Measurements from ENCODE around the gene SUPT16H. TPM values are rescaled to one million over a fixed set of nuclear protein-coding genes. Genes with fewer than 3 reads are reported as not detected.
"Not testable (repeated sequence)": the region's sequence is repeated elsewhere in the genome, so short reads cannot be mapped to it uniquely, and the experiment has no call there.

The SUPT16H gene
- total and polyA plus RNA-seq, 11 donors: 19.5 to 42.3 (median 29.6) TPM

DNA sequence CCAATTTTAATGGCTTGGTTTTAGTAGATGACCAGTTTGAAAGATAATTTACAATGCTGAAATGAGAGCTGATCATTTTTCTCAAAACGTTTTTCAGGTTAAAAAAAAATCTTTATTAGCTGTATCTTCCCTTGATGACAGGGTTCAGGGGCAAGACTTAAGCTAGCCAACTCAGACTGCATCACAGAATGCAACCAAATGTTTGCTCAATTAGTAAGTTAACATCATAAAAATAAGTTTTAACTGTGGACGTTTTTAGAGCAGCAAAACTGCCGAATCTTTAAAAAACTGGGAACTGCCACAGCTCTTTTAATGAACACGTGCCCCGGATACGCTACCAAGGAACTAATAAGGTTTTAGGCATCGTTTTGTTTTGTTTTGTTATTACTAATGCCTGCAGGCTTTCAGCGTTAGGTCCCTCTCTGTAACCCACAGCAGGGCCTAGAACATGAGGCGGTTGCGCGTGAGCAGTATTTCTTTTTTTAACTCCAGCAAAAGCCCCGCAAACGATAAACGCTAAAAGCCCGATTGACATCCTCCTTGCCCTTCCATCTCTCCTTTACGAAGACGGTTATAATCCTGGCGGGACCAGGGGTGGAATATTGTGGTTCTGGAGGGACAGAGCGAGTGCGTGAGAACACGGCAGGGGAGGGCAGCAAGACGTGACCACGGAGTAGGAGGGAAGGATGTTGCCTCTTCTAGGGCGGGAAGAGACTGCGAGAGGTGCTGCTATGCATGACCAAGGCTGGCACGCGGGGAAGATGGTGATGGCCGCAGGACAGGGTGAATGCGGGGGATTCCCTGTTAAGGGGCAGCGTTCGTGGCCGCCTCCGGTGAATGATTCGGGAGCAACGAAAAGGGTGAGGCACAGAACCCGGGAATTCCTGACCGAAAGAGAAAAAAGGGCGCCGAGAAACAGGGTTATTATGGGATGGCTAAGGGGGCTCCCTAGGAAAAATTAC is 652 bp downstream of the SUPT16H start:
- Histone ChIP-seq H3K27ac (peak overlapping the region; percentile 29 to 97 (median 90)), H3K4me1 (peaks cover 0 to 51% (median 29%) of the 10 kb centered on the region in 12 donors), H3K4me3 (peak overlapping the region; percentile 63 to 97 (median 71)), H3K27me3 (no peaks in the 10 kb centered on the region), H3K36me3 (peaks cover 0 to 39% (median 24%) of the 10 kb centered on the region in 9 donors), H3K9me3 (no peaks in the 10 kb centered on the region)
- TF ChIP-seq POLR2A (IDR thresholded peaks at IDR 0.05): no peak
- TF ChIP-seq, protein P1, sequence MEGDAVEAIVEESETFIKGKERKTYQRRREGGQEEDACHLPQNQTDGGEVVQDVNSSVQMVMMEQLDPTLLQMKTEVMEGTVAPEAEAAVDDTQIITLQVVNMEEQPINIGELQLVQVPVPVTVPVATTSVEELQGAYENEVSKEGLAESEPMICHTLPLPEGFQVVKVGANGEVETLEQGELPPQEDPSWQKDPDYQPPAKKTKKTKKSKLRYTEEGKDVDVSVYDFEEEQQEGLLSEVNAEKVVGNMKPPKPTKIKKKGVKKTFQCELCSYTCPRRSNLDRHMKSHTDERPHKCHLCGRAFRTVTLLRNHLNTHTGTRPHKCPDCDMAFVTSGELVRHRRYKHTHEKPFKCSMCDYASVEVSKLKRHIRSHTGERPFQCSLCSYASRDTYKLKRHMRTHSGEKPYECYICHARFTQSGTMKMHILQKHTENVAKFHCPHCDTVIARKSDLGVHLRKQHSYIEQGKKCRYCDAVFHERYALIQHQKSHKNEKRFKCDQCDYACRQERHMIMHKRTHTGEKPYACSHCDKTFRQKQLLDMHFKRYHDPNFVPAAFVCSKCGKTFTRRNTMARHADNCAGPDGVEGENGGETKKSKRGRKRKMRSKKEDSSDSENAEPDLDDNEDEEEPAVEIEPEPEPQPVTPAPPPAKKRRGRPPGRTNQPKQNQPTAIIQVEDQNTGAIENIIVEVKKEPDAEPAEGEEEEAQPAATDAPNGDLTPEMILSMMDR (IDR thresholded peaks at IDR 0.05): no peak
- intact Hi-C loops (cut with DNase I): loop anchor here in 9 of 10 donors (2.0 to 10.0 kb wide), 9 partner anchors 94 to 698 kb away; partner anchors contain the start of genes HNRNPC (in 4 of the 9), ANG (in 1 of the 9), METTL3 (in 1 of the 9) and RAB2B (in 1 of the 9)
- WGBS, 4 donors: 0 to 1% (median 1%) methylated on average over 39 of the region's 39 CpGs
- ATAC-seq (peak; percentile 11 to 46 (median 40)), DNase-seq (peak in 4 of 5 donors; percentile 24 to 41 (median 40))

DNA sequence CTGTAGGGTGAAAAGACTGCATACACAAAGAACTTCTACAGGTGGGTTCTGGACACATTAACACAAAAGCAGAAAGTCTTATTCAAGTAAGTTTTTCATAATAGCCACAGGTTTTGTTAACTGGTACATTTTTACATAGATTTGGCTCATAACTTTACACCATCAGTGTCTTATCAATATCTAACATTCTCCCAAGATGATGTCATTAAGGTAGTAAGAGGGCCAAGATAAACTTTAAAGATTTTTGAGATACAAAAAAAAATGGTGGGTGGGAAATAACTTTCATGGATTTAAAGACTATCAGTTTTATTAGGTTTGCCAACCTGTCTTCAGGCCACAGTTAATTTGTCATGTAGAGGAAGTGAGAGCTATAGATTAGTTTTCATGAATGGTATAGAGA is 1.7 kb downstream of the SUPT16H start:
- intact Hi-C loops (cut with DNase I): loop anchor here in 9 of 10 donors (2.0 to 10.0 kb wide), 9 partner anchors 95 to 697 kb away; partner anchors contain the start of genes HNRNPC (in 4 of the 9), ANG (in 1 of the 9), METTL3 (in 1 of the 9) and RAB2B (in 1 of the 9)
- TF ChIP-seq, protein P1 (IDR thresholded peaks at IDR 0.05): no peak
- TF ChIP-seq POLR2A (IDR thresholded peaks at IDR 0.05): no peak
- ATAC-seq: no peak
- no peaks in the 10 kb centered on the region for H3K9me3 ChIP-seq
- no peak overlapping the region for H3K27ac ChIP-seq
- no peaks in the 10 kb centered on the region for H3K27me3 ChIP-seq
- H3K36me3 ChIP-seq: peaks cover 0 to 34% (median 19%) of the 10 kb centered on the region in 9 donors
- H3K4me1 ChIP-seq: peaks cover 0 to 51% (median 29%) of the 10 kb centered on the region in 12 donors
- H3K4me3 ChIP-seq: peak overlapping the region in 2 of 12 donors; percentile 73 to 84
- no peak for DNase-seq

DNA sequence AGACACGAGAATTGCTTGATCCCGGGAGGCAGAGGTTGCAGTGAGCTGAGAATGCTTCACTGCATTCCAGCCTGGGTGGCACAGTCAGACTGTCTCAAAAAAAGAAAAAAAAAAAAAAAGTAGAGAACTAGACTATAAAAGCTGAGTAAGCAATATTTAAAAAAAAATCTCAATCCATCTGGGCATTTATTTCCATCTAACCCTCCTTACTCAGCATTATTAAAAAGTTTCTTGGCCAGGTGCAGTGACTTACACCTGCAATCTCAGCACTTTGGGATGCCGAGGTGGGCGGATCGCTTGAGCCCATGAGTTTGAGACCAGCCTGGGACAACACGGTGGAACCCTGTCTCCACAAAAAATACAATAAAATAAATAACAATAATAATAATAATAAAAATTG is 4.5 kb downstream of the SUPT16H start:
- 85 to 91% (median 88%) methylated on average over 6 of the region's 6 CpGs for WGBS, 4 donors
- no peaks in the 10 kb centered on the region for H3K9me3 ChIP-seq
- no peak for ATAC-seq
- no peak overlapping the region for H3K4me3 ChIP-seq
- peaks cover 0 to 43% (median 29%) of the 10 kb centered on the region in 12 donors for H3K4me1 ChIP-seq
- DNase-seq: no peak
- H3K27me3 ChIP-seq: no peaks in the 10 kb centered on the region
- peaks cover 0 to 32% (median 13%) of the 10 kb centered on the region in 9 donors for H3K36me3 ChIP-seq
- TF ChIP-seq POLR2A (IDR thresholded peaks at IDR 0.05): no peak
- TF ChIP-seq, protein P1 (IDR thresholded peaks at IDR 0.05): no peak
- no peak overlapping the region for H3K27ac ChIP-seq
- intact Hi-C loops (cut with DNase I): no loop called here

DNA sequence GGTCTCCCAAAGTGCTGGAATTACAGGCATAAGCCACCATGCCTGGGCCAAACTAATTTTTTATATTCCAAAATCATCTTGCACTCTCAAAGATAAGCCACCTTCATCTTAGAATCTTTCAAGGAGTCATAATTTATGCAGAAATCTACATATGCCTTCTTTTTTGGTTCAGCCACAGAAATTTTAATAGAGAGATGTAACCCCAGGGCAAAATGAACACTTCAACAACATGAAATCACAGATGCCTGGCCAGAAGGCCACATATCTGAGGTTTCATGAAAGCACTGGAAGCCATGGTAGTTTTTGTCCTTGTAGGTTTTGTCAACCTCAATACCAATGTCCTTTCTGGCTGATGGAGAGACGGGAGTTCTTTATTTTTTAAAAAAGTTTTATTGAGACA is 9.8 kb downstream of the SUPT16H start:
- no peak for TF ChIP-seq POLR2A (IDR thresholded peaks at IDR 0.05)
- TF ChIP-seq, protein P1 (IDR thresholded peaks at IDR 0.05): no peak
- H3K9me3 ChIP-seq: no peaks in the 10 kb centered on the region
- H3K27me3 ChIP-seq: no peaks in the 10 kb centered on the region
- intact Hi-C loops (cut with DNase I): no loop called here
- WGBS, 4 donors: 88 to 95% (median 92%) methylated on average over 1 of the region's 1 CpG
- ATAC-seq: no peak
- peaks cover 0 to 4% (median 0%) of the 10 kb centered on the region in 12 donors for H3K4me1 ChIP-seq
- peaks cover 0 to 71% (median 55%) of the 10 kb centered on the region in 9 donors for H3K36me3 ChIP-seq
- no peak overlapping the region for H3K27ac ChIP-seq
- DNase-seq: no peak
- no peak overlapping the region for H3K4me3 ChIP-seq

DNA sequence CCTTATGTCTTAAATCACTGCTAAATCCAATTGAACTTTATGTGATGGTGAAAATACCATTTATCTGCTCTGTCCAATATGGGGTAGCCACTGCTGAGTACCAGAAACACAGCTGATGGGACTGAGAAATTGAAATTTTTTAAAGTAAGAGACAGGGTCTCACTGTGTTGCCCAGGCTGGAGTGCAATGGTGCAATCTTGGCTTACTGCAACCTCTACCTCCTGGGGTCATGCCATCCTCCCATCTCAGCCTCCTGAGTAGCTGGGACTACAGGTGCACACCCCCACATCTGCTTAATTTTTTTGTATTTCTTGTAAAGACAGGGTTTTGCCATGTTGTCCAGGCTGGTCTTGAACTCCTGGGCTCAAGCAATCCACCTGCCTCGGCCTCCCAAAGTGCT is 11.0 kb downstream of the SUPT16H start:
- ATAC-seq; H3K4me3 ChIP-seq; H3K4me1 ChIP-seq; H3K27me3 ChIP-seq; DNase-seq; H3K9me3 ChIP-seq; H3K27ac ChIP-seq; intact Hi-C loops (cut with DNase I): not testable (repeated sequence)
- peaks cover 0 to 81% (median 63%) of the 10 kb centered on the region in 9 donors for H3K36me3 ChIP-seq
- WGBS, 4 donors: 96 to 100% (median 99%) methylated on average over 1 of the region's 1 CpG
